Myocyte (in vitro differentiated cells): ENCODE data around the gene LIG1. TPM values are rescaled to one million over a fixed set of nuclear protein-coding genes. Genes with fewer than 3 reads are reported as not detected.
"Not testable (repeated sequence)": the region's sequence is repeated elsewhere in the genome, so short reads cannot be mapped to it uniquely, and the experiment has no call there.

ENCODE experiments used
- DNase-seq: peaks from one replicate; pipeline ENCODE4 v3.0.0-alpha.2; 2012; ENCODE audit warnings: low read depth
- total RNA-seq: library from RNA; depleted of rRNA; stranded (reverse); fragments of >200 nt; gene quantifications from 2 replicates; pipeline ENCODE4 v1.2.3, GENCODE V29; 2014

Gene LIG1
- total RNA-seq, 1 donor from 2014 or later, result 8.9 TPM

GRCh38 chr19:48122421-48122820 is 47.7 kb downstream of the LIG1 start:
- DNase-seq, result no peak

DNA sequence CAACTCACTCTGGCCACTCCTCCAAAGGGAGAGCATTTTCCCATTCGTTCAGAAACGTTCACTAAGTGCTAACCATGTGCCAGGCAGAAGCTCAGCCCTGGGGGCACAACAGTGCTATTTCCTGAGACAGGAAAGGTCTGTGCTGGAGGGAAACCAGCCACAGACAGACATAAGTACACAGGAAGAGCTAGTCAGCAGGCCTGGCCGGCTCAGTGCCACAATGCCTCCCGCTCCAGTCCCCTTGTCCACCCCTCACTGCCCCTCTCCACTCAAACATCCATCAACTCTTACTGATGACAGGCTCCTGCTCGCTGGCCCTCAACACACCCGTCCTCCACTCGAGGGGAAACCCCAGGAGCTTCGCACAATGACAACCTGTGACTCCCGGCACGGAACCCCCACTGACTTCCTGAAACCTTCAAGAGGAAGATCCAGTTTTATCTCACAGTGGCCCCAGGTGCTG is 48.2 kb downstream of the LIG1 start:
- DNase-seq, result no peak

- DNase-seq, result no peak
Measured at GRCh38 chr19:48121066-48121465, 49.1 kb downstream of the LIG1 start.

DNA sequence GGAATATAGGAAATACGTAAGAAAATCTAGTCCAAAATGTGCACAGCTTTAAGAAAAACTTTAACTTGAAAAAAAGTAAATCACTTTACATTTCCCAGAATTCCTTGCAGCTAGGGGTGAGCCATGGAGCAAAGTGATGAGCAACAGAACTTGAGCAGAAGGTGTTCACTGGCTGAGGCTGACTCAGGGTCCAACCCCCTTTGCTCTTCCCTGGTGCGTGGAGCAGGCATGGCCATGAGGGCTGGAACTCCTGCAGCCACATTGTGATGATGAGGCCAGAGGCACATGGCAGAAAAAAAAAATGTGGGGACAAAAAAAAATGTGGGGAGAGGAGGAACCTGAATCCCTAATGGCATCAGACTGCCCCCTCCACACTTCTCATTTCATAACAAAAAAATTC is 49.6 kb downstream of the LIG1 start:
- no peak for DNase-seq

DNA sequence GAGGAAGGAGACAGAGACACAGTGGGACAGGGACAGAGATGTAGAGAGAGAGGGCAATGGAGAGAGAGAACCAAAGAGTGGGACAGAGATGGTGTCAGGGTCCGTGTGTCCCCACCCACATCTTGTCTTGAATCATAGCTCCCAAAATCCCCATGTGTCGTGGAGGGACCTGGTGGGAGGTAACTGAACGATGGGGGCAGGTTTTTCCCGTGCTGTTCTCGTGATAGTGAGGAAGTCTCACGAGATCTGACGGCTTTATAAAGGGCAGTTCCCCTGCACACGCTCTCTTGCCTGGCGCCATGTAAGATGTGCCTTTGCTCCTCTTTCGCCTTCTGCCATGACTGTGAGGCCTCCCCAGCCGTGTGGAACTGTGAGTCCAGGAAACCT is 52.0 kb downstream of the LIG1 start:
- DNase-seq, result no peak

DNA sequence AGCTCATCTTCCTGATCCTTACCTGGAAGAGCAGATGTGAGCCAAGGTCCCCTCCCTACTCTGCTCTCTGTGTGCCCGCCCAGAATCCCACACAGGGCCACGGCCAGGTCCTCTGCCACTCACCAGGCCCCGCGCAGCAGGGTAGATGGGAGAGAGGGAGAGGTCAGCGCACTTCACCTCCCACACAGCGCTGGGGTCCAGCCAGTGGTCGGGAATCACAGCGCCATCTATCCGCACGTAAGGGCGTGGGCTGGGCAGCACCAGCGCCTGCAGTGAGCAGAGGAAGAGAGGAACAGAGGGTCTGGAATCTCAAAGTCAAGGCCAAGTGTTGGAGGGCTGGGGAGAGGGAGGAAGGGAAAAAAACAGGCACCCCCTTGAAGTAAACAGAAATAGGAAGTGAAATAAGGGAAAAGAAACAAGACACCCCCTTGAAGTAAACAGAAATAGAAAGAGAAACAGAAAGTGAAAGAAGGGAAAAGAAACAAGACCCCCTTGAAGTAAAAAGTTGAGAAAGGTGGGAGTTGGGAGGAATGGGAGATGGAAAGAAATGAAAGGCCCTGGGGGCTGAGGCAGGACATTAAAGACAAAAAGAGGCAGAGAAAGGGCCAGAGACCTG is 52.5 kb downstream of the LIG1 start:
- no peak for DNase-seq

DNA sequence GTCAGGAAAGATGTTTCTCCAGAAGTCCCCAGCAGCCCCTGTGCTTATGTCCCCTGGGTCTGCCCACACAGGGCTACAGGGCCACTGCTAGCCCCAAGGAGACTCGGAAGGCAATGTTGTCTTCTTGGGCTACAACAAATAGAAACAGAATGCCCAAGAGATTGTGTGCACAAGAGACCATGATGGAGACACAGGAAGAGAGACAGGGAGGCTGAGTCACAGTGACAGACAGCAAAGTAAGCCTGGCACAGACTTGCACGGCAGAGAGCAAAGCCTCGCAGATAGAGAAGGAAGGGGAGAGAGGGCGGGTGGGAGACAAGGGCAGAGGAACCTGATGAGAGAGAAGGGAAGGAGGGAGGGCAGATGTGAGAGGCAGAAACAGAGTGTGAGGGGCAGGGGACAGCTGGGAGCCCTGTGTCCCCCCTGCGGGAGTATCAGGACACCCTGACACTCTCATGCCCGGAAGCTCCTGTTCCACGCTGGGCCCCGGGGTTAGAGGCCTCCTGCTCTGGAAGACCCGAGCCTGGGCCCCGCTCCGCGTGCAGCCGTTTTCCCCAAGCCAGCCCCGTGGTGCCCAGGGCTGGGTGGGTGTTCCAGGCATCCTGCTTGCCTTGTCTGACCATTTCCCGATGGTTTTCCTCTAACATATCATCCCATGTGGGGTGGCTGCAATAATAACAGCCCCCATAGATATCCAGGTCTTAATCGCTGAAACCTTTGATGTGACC is 56.8 kb downstream of the LIG1 start:
- no peak for DNase-seq

DNA sequence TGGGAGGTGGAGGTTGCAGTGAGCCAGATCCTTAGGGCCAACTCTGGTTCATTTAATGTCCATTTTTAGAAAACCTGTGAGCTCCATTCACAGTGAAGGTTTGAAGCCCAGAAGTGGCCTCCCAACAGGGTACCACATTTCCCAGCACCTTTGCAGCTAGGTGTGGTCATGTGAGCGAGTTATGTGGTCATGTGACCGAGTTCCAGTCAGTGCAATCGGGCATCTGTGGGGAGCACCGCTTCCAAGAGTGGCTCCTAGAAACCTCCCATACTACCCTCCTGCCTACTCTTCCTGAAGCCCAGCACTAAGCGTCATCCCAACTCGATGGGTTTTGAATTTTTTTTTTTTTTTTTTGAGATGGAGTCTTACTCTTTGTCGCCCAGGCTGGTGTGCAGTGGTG is 58.9 kb downstream of the LIG1 start:
- no peak for DNase-seq

GRCh38 chr19:48110350-48110966 is 59.7 kb downstream of the LIG1 start, which contains the start of gene PLA2G4C:
TSS of gene PLA2G4C (minus strand) at chr19:48110817. CDS start at chr19:48106529, 4,288 bp downstream.
- peak; percentile 98 for DNase-seq

DNA sequence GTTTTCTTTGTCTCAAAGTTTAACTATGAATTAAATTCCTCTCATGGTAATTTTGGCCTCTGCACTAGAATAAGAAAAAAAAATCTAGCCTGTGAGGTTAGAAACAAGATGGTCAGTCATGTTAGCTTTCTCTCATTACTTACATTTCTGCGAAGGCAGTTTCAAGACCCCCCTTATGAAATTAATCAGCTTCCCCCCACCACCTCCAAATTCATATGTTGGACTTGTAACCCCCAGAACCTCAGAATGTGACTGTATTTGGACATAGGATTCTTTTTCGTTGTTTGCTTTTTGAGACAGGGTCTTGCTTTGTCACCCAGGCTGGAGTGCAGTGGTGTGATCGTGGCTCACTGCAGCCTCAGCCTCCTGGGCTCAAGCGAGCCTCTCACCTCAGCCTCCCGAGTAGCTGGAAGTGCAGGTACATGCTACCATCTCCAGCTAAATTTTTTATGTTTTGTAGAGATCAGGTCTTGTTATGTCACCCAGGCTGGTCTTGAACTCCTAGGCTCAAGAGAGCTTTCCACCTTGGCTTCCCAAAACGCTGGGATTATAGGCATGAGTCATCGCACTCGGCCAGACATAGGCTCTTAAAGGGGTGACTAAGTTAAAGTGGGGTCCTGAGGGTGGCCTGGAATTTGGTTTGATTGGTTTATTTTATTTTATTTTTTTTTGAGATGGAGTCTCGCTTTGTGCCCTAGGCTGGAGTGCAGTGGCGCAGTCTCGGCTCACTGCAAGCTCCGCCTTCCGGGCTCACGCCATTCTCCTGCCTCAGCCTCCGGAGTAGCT is 61.0 kb downstream of the LIG1 start:
- no peak for DNase-seq

- DNase-seq, result no peak
Measured at GRCh38 chr19:48103922-48104321, 66.2 kb downstream of the LIG1 start.

DNA sequence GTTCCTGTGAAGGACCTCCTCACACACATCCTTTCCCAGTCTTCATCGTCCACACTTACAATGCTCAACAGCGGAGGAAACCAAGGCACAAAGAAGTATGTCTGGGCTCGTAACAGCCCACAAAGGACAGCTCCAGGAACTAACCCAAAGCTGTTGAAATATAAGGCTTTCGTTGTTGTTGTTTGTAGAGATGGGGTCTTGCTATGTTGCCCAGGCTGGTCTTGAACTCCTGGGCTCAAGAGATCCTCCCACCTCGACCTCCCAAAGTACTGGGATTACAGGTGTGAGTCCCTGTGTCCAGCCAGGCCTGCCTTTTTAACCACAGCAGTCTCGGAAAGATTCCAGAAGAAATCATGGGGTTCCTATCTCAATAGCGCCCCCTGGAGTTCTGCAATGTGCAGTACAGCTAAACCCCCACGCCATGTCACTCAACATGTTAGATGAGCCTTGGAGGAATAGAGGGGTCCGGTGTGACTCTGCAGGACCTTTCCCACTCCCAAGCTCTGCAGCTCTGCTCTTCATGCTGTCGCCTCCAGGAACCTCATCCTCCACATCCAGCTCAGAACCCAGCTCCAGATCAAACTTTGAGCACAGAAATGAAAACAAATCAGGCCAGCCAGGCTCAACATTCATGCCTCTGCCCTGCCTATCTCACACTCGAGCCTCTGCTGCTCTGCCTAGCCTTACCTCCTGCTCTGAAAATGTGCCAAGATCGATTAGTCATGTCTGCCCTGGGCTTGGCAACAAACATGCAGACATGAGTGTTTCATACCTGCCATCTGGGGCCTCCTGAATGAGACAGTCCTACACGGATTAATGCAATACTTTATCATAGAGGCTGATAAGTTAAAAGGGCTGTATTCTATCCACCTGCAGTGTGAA is 67.0 kb downstream of the LIG1 start:
- DNase-seq, result no peak

DNA sequence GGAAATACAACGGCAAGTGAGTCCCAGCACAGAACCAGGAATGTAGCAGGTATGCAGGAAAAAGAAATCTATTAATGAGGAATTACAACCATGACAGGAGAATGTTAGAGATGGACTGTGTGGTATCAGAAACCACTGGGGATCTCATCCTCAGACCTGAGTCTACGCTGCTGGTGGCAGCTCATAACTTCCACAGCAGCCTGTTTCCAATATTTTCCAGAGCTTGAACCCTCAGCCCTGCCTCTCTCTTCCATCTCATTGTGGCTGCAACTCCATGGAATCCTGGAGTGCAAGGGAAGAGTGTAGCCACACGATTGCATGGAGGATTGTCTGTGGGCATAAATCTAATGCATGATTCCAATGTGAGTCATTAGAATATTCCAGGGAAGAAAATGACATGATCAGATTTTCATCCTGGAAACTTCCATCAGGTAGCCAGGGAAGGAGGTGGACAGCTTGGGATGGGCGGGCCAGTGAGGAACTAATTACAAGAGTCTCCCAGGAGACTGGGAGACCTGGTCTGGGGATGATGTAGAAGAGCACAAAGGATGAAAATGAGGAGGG is 74.5 kb downstream of the LIG1 start:
- DNase-seq, result no peak

DNA sequence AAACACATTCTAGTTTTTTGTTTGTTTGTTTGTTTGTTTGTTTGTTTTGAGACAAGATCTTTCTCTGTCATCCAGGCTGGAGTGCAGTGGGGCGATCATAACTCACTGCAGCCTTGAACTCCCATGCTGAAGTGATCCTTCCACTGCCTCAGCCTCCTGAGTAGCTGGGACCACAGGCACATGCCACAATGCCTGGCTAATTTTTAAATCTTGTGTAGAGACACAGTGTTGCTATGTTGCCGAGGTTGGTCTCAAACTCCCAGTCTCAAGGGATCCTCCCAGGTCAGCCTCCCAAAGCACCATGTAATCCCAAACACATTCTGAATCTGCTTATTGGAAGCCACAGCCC is 75.3 kb downstream of the LIG1 start:
- DNase-seq, result no peak

DNA sequence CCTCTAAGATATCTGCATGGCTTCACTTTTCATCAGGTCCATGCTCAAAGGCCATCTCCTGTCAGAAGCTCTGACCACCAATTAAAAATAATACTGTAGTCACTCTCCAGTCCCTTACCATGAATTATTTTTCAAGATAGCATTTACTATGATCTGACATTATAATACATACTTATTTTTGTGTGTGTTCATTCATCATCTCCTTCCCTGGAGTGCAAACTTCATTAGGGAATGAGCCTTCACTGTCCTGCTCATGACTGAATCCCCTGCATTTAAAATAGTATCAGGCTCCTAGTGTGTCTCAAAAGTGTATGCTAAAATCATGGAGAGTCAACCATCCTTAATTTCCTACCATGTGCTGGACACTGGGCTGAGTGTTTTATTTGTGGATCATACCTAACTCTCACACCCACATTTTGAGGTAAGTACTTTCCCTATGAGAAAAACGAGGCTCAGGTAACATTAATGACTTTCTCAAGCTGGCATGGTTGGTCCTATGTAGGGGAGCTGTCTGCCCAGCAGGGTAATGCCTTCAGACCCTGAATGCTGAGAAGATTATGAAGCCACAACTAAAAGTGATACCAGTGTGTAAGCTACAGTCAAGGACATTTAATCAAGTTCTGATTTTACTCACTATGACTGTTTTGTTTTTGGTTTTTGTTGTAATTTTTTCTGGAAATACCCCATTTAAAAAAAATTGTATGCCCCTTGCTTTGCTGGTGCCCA is 75.9 kb downstream of the LIG1 start:
- DNase-seq, result no peak

- DNase-seq, result peak; percentile 55
Measured at GRCh38 chr19:48091111-48091718, 78.9 kb downstream of the LIG1 start.

GRCh38 chr19:48090281-48090802 is 79.8 kb downstream of the LIG1 start:
- DNase-seq, result no peak

GRCh38 chr19:48088991-48089390 is 81.2 kb downstream of the LIG1 start:
- not testable (repeated sequence) for DNase-seq
